PFSK-1 (cell line): Measurements from ENCODE around the gene NRG3.

Experiments
- FOXP2 ChIP-seq: optimal IDR thresholded peaks from 2 replicates; pipeline ENCODE3; 2011; ENCODE audit warnings: borderline replicate concordance, control low read depth, inconsistent platforms; ENCODE audit not compliant: insufficient read depth; ENCODE audit errors: extremely low read length, extremely low read depth
- POLR2AphosphoS5 ChIP-seq: IDR thresholded peaks from 2 replicates; pipeline ENCODE4 v1.6.1; 2012; ENCODE audit warnings: low read depth, mild to moderate bottlenecking, control low read depth, low read length, moderate library complexity
- REST ChIP-seq, 2 experiments: IDR thresholded peaks; 2 replicates each; pipeline versions ENCODE4 v1.6.1 to v1.8.0; 2011 to 2012; ENCODE audit warnings: low read depth in 2 of 2, low read length in 2 of 2, control low read depth in 1 of 2, inconsistent platforms in 1 of 2, mild to moderate bottlenecking in 1 of 2, moderate library complexity in 1 of 2; ENCODE audit not compliant: insufficient read depth in 1 of 2
- SIN3A ChIP-seq: IDR thresholded peaks from 2 replicates; pipeline ENCODE4 v1.6.1; 2012; ENCODE audit warnings: mild to moderate bottlenecking, low read length, moderate library complexity, borderline replicate concordance; ENCODE audit not compliant: insufficient read depth
- TAF1 ChIP-seq: IDR thresholded peaks from 2 replicates; pipeline ENCODE4 v1.6.1; 2012; ENCODE audit warnings: low read length, control low read depth, borderline replicate concordance; ENCODE audit not compliant: insufficient read depth

Gene NRG3

GRCh38 chr10:82552267-82552666, 677.3 kb downstream of the NRG3 start:
- TF ChIP-seq POLR2AphosphoS5: no peak
- no peak for TF ChIP-seq REST (IDR thresholded peaks at IDR 0.05; ENCODE audit: insufficient read depth in 1 of 2, low read depth in 2 of 2, low read length in 2 of 2)
- no peak for TF ChIP-seq SIN3A
- TF ChIP-seq TAF1: no peak
- TF ChIP-seq FOXP2: no peak

GRCh38 chr10:82554381-82554780, 679.4 kb downstream of the NRG3 start:
- TF ChIP-seq TAF1 (no peak), REST (IDR thresholded peaks at IDR 0.05; ENCODE audit: insufficient read depth in 1 of 2, low read depth in 2 of 2, low read length in 2 of 2) (no peak), SIN3A (no peak), POLR2AphosphoS5 (no peak), FOXP2 (no peak)

GRCh38 chr10:82558014-82558607, 683.1 kb downstream of the NRG3 start:
- TF ChIP-seq REST (IDR thresholded peaks at IDR 0.05; ENCODE audit: insufficient read depth in 1 of 2, low read depth in 2 of 2, low read length in 2 of 2) (no peak), SIN3A (no peak), TAF1 (no peak), FOXP2 (no peak), POLR2AphosphoS5 (no peak)

- TF ChIP-seq REST (IDR thresholded peaks at IDR 0.05; ENCODE audit: insufficient read depth in 1 of 2, low read depth in 2 of 2, low read length in 2 of 2): no peak
- no peak for TF ChIP-seq TAF1
- no peak for TF ChIP-seq SIN3A
- TF ChIP-seq FOXP2: no peak
- TF ChIP-seq POLR2AphosphoS5: no peak
Observed at GRCh38 chr10:82564353-82565196, 689.6 kb downstream of the NRG3 start.
